DND-41 (cell line): ENCODE data around the gene IKZF5.

Source experiments
- CTCF ChIP-seq: IDR thresholded peaks from 2 replicates; pipeline ENCODE4 v1.5.1; 2012; ENCODE audit warnings: borderline replicate concordance, low read length, moderate library complexity, mild to moderate bottlenecking; ENCODE audit not compliant: poor library complexity, severe bottlenecking; ENCODE audit errors: extremely low read depth
- EZH2 ChIP-seq: IDR thresholded peaks from 3 replicates; pipeline ENCODE4 v1.6.1; 2012; ENCODE audit warnings: borderline replicate concordance, low read depth, mild to moderate bottlenecking, moderate library complexity, low read length, inconsistent platforms; ENCODE audit not compliant: severe bottlenecking

- TF ChIP-seq CTCF (no peak), EZH2 (no peak)
Measured at GRCh38 chr10:123014772-123015171, 6.2 kb upstream of the IKZF5 start.
